HUES48 (cell line): ENCODE measurements around the gene SLC17A2.

Experiments used
- H3K27ac ChIP-seq: one replicate; pipeline ENCODE4 v1.7.0; 2013; ENCODE audit warnings: low read depth, low read length, inconsistent platforms
- H3K27me3 ChIP-seq: 2 replicates; pipeline ENCODE4 v1.6.1; 2013; ENCODE audit warnings: mild to moderate bottlenecking, low read length; ENCODE audit not compliant: control insufficient read depth, insufficient read depth
- H3K36me3 ChIP-seq: 2 replicates; pipeline ENCODE4 v1.6.1; 2013; ENCODE audit warnings: low read length; ENCODE audit not compliant: control insufficient read depth, insufficient read depth
- H3K4me1 ChIP-seq: 2 replicates; pipeline ENCODE4 v1.6.1; 2013; ENCODE audit warnings: mild to moderate bottlenecking, low read length; ENCODE audit not compliant: control insufficient read depth, insufficient read depth
- H3K4me3 ChIP-seq: 2 replicates; pipeline ENCODE4 v1.5.1; 2013; ENCODE audit warnings: mild to moderate bottlenecking, low read depth, low read length
- H3K9ac ChIP-seq: 2 replicates; pipeline ENCODE4 v1.6.1; 2013; ENCODE audit warnings: mild to moderate bottlenecking, low read depth, low read length, moderate library complexity
- H3K9me3 ChIP-seq: 2 replicates; pipeline ENCODE4 v1.6.1; 2013; ENCODE audit warnings: low read length; ENCODE audit not compliant: control insufficient read depth, insufficient read depth

SLC17A2 gene

GRCh38 chr6:25880601-25881000 lies 49.9 kb downstream of the SLC17A2 start:
- no peak overlapping the region for H3K9ac ChIP-seq
- H3K9me3 ChIP-seq, result no peaks in the 10 kb centered on the region
- H3K27ac ChIP-seq, result no peak overlapping the region
- H3K27me3 ChIP-seq, result no peaks in the 10 kb centered on the region
- no peak overlapping the region for H3K4me3 ChIP-seq
- no peaks in the 10 kb centered on the region for H3K4me1 ChIP-seq
- H3K36me3 ChIP-seq, result no peaks in the 10 kb centered on the region

- no peaks in the 10 kb centered on the region for H3K27me3 ChIP-seq
- no peaks in the 10 kb centered on the region for H3K36me3 ChIP-seq
- no peak overlapping the region for H3K27ac ChIP-seq
- H3K9ac ChIP-seq, result no peak overlapping the region
- H3K4me1 ChIP-seq, result no peaks in the 10 kb centered on the region
- H3K4me3 ChIP-seq, result no peak overlapping the region
- H3K9me3 ChIP-seq, result no peaks in the 10 kb centered on the region
These were observed 51.7 kb downstream of the SLC17A2 start for GRCh38 chr6:25878721-25879322.

- no peaks in the 10 kb centered on the region for H3K36me3 ChIP-seq
- H3K27me3 ChIP-seq, result no peaks in the 10 kb centered on the region
- no peaks in the 10 kb centered on the region for H3K4me1 ChIP-seq
- no peak overlapping the region for H3K4me3 ChIP-seq
- H3K9ac ChIP-seq, result no peak overlapping the region
- no peak overlapping the region for H3K27ac ChIP-seq
- H3K9me3 ChIP-seq, result no peaks in the 10 kb centered on the region
These were observed 54.4 kb downstream of the SLC17A2 start for GRCh38 chr6:25875926-25876602.

- Histone ChIP-seq H3K9ac (no peak overlapping the region), H3K4me1 (no peaks in the 10 kb centered on the region), H3K9me3 (no peaks in the 10 kb centered on the region), H3K4me3 (no peak overlapping the region), H3K27me3 (no peaks in the 10 kb centered on the region), H3K27ac (no peak overlapping the region), H3K36me3 (no peaks in the 10 kb centered on the region)
These were observed 55.0 kb downstream of the SLC17A2 start for GRCh38 chr6:25875563-25875905.

GRCh38 chr6:25874822-25875562 lies 55.5 kb downstream of the SLC17A2 start:
- Histone ChIP-seq H3K36me3 (no peaks in the 10 kb centered on the region), H3K4me1 (no peaks in the 10 kb centered on the region), H3K27me3 (no peaks in the 10 kb centered on the region), H3K9ac (no peak overlapping the region), H3K4me3 (no peak overlapping the region), H3K9me3 (no peaks in the 10 kb centered on the region), H3K27ac (no peak overlapping the region)

GRCh38 chr6:25874118-25874517 lies 56.4 kb downstream of the SLC17A2 start, which contains the start of gene SLC17A3:
TSS of gene SLC17A3 (minus strand) at chr6:25874243. CDS start at chr6:25868387, 5,856 bp downstream.
- Histone ChIP-seq H3K27me3 (no peaks in the 10 kb centered on the region), H3K36me3 (no peaks in the 10 kb centered on the region), H3K9me3 (no peaks in the 10 kb centered on the region), H3K4me1 (no peaks in the 10 kb centered on the region), H3K9ac (no peak within 1 kb of the TSS), H3K4me3 (no peak within 1 kb of the TSS), H3K27ac (no peak within 1 kb of the TSS)

GRCh38 chr6:25872814-25873213 lies 57.7 kb downstream of the SLC17A2 start:
- Histone ChIP-seq H3K36me3 (no peaks in the 10 kb centered on the region), H3K9ac (no peak overlapping the region), H3K27ac (no peak overlapping the region), H3K9me3 (no peaks in the 10 kb centered on the region), H3K27me3 (no peaks in the 10 kb centered on the region), H3K4me3 (no peak overlapping the region), H3K4me1 (no peaks in the 10 kb centered on the region)

GRCh38 chr6:25869840-25870239 lies 60.7 kb downstream of the SLC17A2 start:
- no peaks in the 10 kb centered on the region for H3K27me3 ChIP-seq
- no peaks in the 10 kb centered on the region for H3K9me3 ChIP-seq

GRCh38 chr6:25868436-25869183 lies 61.9 kb downstream of the SLC17A2 start:
- no peak overlapping the region for H3K27ac ChIP-seq
- no peaks in the 10 kb centered on the region for H3K27me3 ChIP-seq
- no peak overlapping the region for H3K4me3 ChIP-seq
- H3K4me1 ChIP-seq, result no peaks in the 10 kb centered on the region
- H3K36me3 ChIP-seq, result no peaks in the 10 kb centered on the region
- no peaks in the 10 kb centered on the region for H3K9me3 ChIP-seq
- no peak overlapping the region for H3K9ac ChIP-seq

More at GRCh38 chr6:25869840-25870239, 60.7 kb downstream of the SLC17A2 start:
- no peaks in the 10 kb centered on the region for H3K4me1 ChIP-seq
- no peak overlapping the region for H3K4me3 ChIP-seq
- H3K36me3 ChIP-seq, result no peaks in the 10 kb centered on the region
- H3K9ac ChIP-seq, result no peak overlapping the region
- H3K27ac ChIP-seq, result no peak overlapping the region

- H3K27ac ChIP-seq, result no peak overlapping the region
- no peak overlapping the region for H3K4me3 ChIP-seq
- H3K9me3 ChIP-seq, result no peaks in the 10 kb centered on the region
- H3K9ac ChIP-seq, result no peak overlapping the region
- no peaks in the 10 kb centered on the region for H3K27me3 ChIP-seq
- H3K36me3 ChIP-seq, result no peaks in the 10 kb centered on the region
- H3K4me1 ChIP-seq, result no peaks in the 10 kb centered on the region
These were observed 64.5 kb downstream of the SLC17A2 start for GRCh38 chr6:25866011-25866410.
